Glomerular visceral epithelial cell (primary cell): ENCODE data around the gene USH2A.

ENCODE experiments used
- DNase-seq: peaks from one replicate; pipeline ENCODE4 v3.0.0-alpha.2; 2016; ENCODE audit errors: extremely low spot score

USH2A gene

DNA sequence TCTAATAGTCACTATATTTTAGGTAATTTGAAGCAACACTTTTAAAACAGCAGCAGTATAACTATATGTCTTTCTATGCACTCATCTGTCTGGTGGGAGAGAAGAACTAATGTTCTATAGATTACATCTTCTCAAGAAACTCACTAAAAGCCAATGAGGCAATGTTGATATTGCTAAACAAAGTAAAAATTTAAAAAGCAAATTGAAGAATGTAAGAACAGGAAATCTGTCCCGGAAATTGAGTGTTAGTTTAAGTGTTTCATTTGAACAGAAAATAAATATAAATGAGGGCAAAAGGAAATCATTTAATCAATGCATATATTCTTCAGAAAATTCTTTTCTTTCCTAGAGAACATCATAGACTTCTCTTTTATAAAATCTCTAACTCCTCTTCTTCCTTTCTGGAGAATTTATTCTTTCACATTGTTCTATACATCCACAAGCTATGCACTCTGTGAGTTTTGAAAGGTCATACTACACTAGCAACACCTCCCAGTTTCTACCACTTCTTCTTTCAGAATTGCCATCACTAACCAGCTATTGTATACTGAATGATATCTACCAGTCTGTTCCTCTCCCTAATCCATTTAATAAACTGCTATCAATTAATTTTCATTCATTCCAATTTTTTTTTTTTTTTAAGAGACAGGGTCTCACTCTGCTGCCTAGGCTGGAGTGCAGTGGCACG, 153.0 kb downstream of the USH2A start:
- no peak for DNase-seq

GRCh38 chr1:216261631-216262030, 161.6 kb downstream of the USH2A start:
- DNase-seq: no peak

DNA sequence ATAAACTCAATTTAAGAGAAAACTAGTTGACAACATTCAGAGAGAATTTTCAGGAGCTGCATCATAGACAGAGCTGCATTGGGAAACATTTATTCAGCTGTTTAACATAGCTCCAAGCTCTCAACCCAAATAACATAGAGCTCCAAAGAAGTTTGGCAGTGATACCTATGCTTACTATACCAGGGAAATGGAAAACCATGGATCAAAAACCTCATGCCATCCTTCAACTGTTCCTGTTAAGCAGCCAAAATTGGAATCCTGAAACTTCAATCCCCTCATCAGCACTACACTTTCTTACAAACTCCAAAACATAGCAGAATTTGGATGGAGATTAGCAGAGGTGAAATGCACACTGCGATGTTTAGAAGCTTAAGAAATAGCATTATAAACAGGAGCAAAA, 164.4 kb downstream of the USH2A start:
- no peak for DNase-seq

GRCh38 chr1:216258386-216258785, 164.9 kb downstream of the USH2A start:
- DNase-seq: no peak

DNA sequence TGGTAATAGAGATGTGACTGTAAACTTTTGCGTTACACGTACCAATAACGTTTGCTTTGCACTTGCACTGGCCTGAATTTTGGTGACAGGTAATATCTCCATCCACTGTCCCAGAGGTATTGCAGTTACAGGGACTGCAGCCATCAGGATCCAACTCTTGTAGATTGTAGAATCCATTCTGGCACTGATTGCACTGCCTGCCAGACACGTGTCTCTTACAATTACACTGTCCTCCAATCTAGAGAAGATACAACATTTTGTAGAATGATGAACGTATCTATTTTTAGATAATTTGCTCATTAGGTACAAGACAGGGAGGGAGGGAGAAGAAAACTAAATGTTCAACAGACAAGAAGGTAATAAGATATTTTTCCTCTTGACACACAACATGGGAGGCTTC, 172.4 kb downstream of the USH2A start:
- no peak for DNase-seq

DNA sequence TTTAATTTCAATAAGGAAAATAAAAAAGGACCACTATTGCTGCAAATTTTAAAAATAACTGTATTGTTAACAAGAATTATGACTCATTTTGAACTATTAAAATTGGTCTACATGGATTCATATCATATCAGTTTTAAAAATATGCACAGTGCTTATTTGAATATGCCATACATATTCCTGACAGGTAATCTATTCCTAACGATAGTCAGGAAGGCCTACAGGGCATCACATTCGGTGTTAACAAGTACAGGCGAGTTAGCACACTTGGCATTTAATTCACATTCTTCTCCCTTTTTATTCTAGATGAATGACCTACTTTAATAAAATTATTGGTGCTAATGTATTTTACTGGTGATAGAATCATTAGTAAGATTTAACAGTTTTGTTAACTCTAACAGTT, 174.6 kb downstream of the USH2A start:
- DNase-seq: no peak

GRCh38 chr1:216247937-216248336, 175.3 kb downstream of the USH2A start:
- DNase-seq: no peak

DNA sequence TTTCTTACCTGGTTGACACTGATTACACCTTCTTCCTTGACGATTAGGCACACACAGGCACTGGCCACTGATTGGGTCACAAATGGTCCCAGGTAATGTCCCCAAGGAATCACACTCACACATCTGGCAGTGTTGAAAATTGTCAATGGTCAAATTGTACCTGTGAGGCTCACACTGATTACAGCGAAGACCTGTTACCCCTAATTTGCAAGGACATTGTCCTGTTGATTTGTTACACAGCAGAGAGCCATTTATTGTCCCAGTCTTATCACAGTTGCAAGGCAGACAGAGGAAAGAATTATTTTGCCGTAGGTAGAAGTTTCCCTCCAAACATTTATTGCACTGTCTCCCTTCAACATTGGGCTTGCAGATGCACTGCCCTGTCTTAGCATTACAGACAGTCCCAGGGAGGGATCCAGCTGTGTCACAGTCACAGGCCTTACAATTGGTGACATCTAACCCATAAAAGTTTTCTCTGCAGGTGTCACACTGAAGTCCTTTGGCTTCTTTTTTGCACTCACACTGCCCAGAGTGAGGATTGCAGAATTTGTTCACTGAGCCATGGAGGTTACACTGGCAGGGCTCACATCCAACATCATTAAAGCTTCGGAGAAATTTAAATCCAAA, 176.6 kb downstream of the USH2A start:
- DNase-seq: no peak

GRCh38 chr1:216238844-216239243, 184.4 kb downstream of the USH2A start:
- no peak for DNase-seq

- DNase-seq: no peak
These were observed 185.2 kb downstream of the USH2A start for GRCh38 chr1:216237927-216238542.

DNA sequence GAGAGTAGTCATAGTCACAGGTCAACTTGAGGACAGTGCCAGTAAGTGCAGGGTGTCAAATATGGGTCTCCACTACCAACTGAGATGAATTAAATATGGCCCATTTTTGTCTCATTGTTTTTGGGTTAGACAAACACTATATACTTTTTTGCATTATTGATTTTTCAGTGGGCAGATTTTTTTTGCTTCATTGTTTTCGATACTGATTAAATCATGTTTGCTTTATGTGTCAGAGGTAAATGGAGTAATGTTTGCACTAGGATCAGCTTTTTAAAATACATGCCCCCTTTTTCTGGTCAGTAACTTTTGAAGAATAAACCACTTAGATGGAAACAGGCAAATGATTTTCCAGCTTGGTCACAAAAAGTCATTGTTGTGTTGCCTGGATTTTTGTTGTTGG, 199.0 kb downstream of the USH2A start:
- DNase-seq: no peak

DNA sequence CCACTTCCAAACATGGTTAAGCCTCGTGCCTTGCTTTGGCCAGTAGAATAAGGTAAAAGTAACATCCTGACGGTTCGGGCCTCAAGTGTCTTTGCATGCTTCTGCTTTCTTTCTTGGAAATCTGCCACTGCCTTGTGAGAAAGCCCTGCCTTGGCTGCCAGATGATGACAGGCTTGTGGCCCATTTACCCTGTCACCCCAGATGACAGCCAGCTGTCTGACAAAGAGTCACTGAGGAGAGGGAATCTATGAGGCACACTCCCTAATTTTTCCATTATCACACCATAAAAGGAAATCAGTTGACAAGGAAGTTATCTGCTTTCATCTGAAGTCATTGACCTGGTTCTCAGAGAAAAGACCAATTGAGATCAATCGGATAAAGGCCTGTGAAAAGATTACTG, 199.8 kb downstream of the USH2A start:
- no peak for DNase-seq

GRCh38 chr1:216222288-216222687, 201.0 kb downstream of the USH2A start:
- DNase-seq: no peak

DNA sequence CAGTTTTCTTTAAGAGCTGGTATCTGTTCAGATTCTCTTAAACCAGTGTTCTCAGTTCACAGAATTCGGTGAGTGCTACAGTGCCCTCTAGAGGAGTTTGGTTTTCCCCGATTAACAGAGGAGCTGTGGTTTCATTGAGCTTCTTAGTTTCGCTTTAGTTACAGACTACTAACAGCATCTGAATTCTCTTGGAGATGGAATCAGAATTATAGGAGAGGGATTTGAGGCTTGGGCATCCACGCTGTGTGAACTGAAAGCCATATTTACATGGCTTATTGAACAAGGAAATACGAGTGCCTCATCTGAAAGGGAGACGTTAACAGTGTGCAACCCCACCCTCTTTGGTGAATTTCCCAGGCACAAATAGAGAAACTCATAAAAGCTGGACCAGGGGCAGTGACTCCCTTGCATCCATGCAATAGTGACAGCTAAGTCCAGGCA, 202.0 kb downstream of the USH2A start:
- DNase-seq: peak; percentile 77

DNA sequence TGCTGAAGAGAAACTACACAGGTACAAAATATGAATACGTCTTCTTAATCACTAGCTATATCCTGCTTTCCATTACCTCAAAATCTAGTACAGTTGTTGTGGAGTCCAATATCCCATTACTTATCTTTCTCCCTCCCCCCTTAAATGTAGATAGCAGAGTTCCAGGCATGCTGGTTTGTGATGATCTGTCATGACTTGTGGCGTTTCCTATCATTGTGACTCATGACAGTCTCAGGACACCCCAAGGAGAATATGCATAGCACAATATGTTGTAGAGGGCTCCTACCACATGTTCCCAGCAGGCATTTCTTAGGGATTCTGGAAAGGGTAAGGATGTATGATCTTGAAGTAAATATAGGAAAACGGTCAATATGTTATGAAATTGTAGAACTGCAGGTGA, 206.9 kb downstream of the USH2A start:
- DNase-seq: no peak

DNA sequence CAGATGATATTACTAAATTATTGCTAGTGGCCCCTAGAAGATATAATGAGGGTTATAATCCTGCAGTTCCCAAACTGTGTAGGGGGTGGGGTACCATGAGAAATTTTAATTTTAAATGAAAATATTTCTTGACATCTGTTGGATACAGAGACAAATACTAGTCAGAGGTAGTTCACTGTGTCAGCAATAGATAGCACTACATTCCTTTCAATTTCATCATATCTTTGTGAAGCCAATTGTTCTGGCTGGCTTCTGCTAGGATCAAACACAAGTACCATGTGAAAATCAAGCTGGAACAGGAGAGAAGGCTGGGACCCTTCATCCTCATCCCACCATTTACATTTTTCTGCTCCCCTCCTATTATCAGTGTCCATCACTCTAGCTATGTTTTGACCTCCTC, 208.1 kb downstream of the USH2A start:
- no peak for DNase-seq

DNA sequence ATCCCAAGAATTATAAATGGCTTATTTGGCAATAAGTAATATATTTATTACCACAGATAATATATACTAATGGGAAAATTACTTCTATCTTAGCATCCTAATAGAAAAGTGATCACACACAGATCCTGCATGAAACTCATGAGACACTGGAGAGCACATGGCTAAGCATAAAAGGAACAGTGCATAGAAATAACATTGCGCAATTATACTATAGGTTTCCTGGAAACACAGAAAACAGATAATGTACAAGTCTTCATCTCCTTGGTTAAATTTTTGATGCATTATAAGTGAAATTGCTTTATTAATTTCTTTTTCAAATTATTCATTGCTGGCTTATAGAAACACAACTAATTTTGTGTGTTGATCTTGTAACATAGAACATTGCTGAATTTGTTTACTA, 210.4 kb downstream of the USH2A start:
- no peak for DNase-seq

GRCh38 chr1:216210081-216210480, 213.2 kb downstream of the USH2A start:
- DNase-seq: no peak

GRCh38 chr1:216209125-216209524, 214.1 kb downstream of the USH2A start:
- no peak for DNase-seq

DNA sequence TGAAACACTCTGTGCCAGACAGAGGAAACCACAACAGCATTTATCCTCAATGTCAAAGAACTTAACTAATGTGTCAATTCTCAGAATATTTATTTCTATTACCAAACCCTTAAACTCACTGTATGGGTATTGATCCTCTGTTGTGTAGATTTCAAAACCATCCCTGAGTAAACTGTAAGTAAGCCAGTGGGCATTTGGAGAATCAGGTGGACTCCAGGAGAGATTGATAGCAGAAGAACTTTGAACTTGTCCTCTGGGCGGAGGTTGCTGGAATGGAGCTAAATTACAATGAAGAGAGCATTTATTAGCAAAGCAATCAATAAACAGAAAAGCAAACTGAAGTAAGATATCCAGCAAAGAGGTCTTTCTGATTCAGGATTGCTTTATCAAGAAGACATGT, 216.1 kb downstream of the USH2A start:
- no peak for DNase-seq

GRCh38 chr1:216205176-216205575, 218.1 kb downstream of the USH2A start:
- no peak for DNase-seq

GRCh38 chr1:216201946-216202345, 221.3 kb downstream of the USH2A start:
- DNase-seq: no peak

DNA sequence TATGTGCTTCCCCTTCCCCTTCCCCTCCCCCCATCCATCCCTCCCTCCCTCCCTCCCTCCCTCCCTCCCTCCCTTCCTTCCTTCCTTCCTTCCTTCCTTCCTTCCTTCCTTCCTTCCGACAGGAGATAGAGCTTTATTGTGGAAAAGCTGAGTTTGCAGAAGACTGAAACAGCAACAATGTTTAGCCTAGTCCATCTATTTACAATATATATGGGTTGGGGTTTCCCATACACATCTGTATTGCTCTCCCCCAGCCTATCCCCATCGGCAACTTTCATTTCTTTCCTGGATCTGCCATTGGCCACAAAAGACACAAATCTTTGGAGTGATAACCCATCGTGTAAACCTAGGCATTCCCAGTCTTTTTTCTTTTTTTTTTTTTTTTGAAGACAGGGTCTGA, 222.3 kb downstream of the USH2A start:
- DNase-seq: no peak
